SU-DHL-6 (cell line): Measurements from ENCODE around the gene RPP40.

Experiments used
- H2AFZ ChIP-seq: fragments of 200-600 bp; sonication (generic); 2 replicates; pipeline ENCODE4 v1.6.1; 2014; ENCODE audit warnings: low read depth, mild to moderate bottlenecking, moderate library complexity, mixed read lengths, antibody characterized with exemption, low read length; ENCODE audit not compliant: severe bottlenecking
- H3F3A ChIP-seq: fragments of 200-600 bp; shearing (Covaris generic); 2 replicates; pipeline ENCODE4 v1.6.0; 2016; ENCODE audit warnings: antibody characterized with exemption, mild to moderate bottlenecking; ENCODE audit not compliant: insufficient read depth
- H3K27ac ChIP-seq: fragments of 200-600 bp; sonication (generic); 2 replicates; pipeline ENCODE4 v1.5.1; 2016; ENCODE audit warnings: low read depth, mild to moderate bottlenecking, low read length, moderate library complexity, mixed read lengths
- H3K27me3 ChIP-seq: fragments of 200-600 bp; sonication (generic), shearing (Covaris generic); 2 replicates; pipeline ENCODE4 v1.6.0; 2014; ENCODE audit warnings: mild to moderate bottlenecking, low read length
- H3K36me3 ChIP-seq: fragments of 200-600 bp; sonication (generic); 2 replicates; pipeline ENCODE4 v1.6.1; 2014; ENCODE audit warnings: mild to moderate bottlenecking, low read length, mixed read lengths
- H3K4me2 ChIP-seq: fragments of 300-600, 200-600 bp; shearing (Covaris generic), sonication (generic); 2 replicates; pipeline ENCODE4 v1.6.0; 2014; ENCODE audit warnings: low read length, low read depth, mild to moderate bottlenecking; ENCODE audit not compliant: poor library complexity, severe bottlenecking
- H3K4me3 ChIP-seq: fragments of 200-600 bp; sonication (generic); 2 replicates; pipeline ENCODE4 v1.5.1; 2014; ENCODE audit warnings: antibody characterized with exemption, low read length, mild to moderate bottlenecking, mixed read lengths; ENCODE audit not compliant: insufficient read depth, poor library complexity, severe bottlenecking
- H3K79me2 ChIP-seq: fragments of 200-600 bp; sonication (generic); 2 replicates; pipeline ENCODE4 v1.6.1; 2014; ENCODE audit warnings: mild to moderate bottlenecking, low read length, moderate library complexity; ENCODE audit not compliant: insufficient read depth
- H3K9ac ChIP-seq: fragments of 200-600 bp; sonication (generic); 2 replicates; pipeline ENCODE4 v1.7.0; 2014; ENCODE audit warnings: mild to moderate bottlenecking, low read length
- H3K9me2 ChIP-seq: fragments of 200-600 bp; sonication (generic); replicated peaks from 2 replicates; pipeline ENCODE4 v1.6.1; 2014; ENCODE audit warnings: low read length; ENCODE audit not compliant: insufficient read depth
- H3K9me3 ChIP-seq: fragments of 200-600 bp; sonication (generic); 2 replicates; pipeline ENCODE4 v1.6.1; 2014; ENCODE audit warnings: low read length, mixed read lengths; ENCODE audit not compliant: insufficient read depth
- H4K20me1 ChIP-seq: fragments of 200-600 bp; sonication (generic); 2 replicates; pipeline ENCODE4 v1.6.1; 2014; ENCODE audit warnings: low read depth, mild to moderate bottlenecking, antibody characterized with exemption, low read length, moderate library complexity, mixed read lengths
- EZH2phosphoT487 ChIP-seq: fragments of 200-600 bp; sonication (generic), shearing (Covaris generic); conservative IDR thresholded peaks from 2 replicates; pipeline ENCODE4 v1.6.1; 2018; ENCODE audit warnings: mild to moderate bottlenecking, antibody characterized with exemption, low read length, moderate library complexity, mixed read lengths
- TF ChIP-seq, protein P1 (sequence below): fragments of 200-600 bp; sonication (generic); IDR thresholded peaks from one replicate; pipeline ENCODE4 v1.5.1; 2017; ENCODE audit warnings: antibody characterized with exemption, mild to moderate bottlenecking, low read length, moderate library complexity; ENCODE audit not compliant: insufficient read depth, poor library complexity, severe bottlenecking

RPP40 gene

DNA sequence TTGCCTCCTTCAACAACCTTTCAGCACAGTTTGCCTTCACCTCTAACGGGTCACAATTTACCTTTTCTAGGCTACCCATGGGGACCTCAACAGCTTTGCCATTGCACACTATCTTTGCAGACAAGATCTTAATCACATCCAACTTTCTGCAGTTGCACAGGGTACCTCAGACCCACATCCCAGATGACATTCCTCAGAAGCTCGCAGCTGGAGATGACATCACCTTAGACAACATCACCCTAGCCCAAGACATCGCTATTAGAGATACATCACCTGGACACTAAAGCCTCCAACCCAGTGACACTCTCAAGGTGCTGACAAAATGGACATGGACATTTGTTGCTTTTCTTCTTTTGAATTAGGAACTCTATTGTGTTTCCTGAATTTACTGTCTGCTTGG, 38.6 kb upstream of the RPP40 start:
- Histone ChIP-seq H3K9me3 (no peaks in the 10 kb centered on the region), H3K27me3 (no peaks in the 10 kb centered on the region), H3K4me3 (no peak overlapping the region), H3K9ac (no peak overlapping the region), H3K27ac (no peak overlapping the region), H3K9me2 (no peaks in the 10 kb centered on the region), H4K20me1 (no peaks in the 10 kb centered on the region), H3K79me2 (no peaks in the 10 kb centered on the region), H2AFZ (no peak overlapping the region), H3K4me2 (no peak overlapping the region), H3K36me3 (no peaks in the 10 kb centered on the region), H3F3A (no peaks in the 10 kb centered on the region)
- TF ChIP-seq, protein P1, sequence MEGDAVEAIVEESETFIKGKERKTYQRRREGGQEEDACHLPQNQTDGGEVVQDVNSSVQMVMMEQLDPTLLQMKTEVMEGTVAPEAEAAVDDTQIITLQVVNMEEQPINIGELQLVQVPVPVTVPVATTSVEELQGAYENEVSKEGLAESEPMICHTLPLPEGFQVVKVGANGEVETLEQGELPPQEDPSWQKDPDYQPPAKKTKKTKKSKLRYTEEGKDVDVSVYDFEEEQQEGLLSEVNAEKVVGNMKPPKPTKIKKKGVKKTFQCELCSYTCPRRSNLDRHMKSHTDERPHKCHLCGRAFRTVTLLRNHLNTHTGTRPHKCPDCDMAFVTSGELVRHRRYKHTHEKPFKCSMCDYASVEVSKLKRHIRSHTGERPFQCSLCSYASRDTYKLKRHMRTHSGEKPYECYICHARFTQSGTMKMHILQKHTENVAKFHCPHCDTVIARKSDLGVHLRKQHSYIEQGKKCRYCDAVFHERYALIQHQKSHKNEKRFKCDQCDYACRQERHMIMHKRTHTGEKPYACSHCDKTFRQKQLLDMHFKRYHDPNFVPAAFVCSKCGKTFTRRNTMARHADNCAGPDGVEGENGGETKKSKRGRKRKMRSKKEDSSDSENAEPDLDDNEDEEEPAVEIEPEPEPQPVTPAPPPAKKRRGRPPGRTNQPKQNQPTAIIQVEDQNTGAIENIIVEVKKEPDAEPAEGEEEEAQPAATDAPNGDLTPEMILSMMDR = no peak
- TF ChIP-seq EZH2phosphoT487 = no peak

DNA sequence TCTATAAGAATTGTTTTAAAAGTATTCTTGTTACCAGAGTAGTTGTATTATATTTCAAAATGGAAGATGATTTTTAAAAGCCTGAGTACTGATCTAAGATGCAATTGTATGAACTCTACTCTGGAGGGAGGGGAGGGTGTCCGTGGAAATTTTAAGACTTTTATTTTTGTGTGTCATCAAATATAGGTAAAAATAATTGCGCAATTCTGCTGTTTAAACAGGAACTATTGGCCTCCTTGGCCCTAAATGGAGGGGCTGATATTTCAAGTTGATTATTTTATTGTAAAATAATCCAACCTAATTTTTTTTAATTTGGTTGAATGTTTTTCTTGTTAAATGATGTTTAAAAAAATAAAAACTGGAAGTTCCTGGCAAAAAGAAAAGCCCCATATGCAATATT, 38.1 kb upstream of the RPP40 start:
- Histone ChIP-seq H3K27me3 (no peaks in the 10 kb centered on the region), H3K79me2 (no peaks in the 10 kb centered on the region), H2AFZ (no peak overlapping the region), H4K20me1 (no peaks in the 10 kb centered on the region), H3K36me3 (no peaks in the 10 kb centered on the region), H3K9me3 (no peaks in the 10 kb centered on the region), H3F3A (no peaks in the 10 kb centered on the region), H3K4me3 (no peak overlapping the region), H3K9ac (no peak overlapping the region), H3K4me2 (no peak overlapping the region), H3K27ac (no peak overlapping the region), H3K9me2 (no peaks in the 10 kb centered on the region)
- TF ChIP-seq, protein P1 = no peak
- no peak for TF ChIP-seq EZH2phosphoT487

GRCh38 chr6:5036269-5036668, 32.4 kb upstream of the RPP40 start:
- H2AFZ ChIP-seq = no peak overlapping the region
- H3K4me2 ChIP-seq = no peak overlapping the region
- no peak overlapping the region for H3K9ac ChIP-seq
- H3K4me3 ChIP-seq = no peak overlapping the region
- no peaks in the 10 kb centered on the region for H3K9me3 ChIP-seq
- H3K79me2 ChIP-seq = no peaks in the 10 kb centered on the region
- no peaks in the 10 kb centered on the region for H3K27me3 ChIP-seq
- TF ChIP-seq, protein P1 = no peak
- no peak for TF ChIP-seq EZH2phosphoT487
- no peak overlapping the region for H3K27ac ChIP-seq
- no peaks in the 10 kb centered on the region for H3F3A ChIP-seq
- no peaks in the 10 kb centered on the region for H3K9me2 ChIP-seq
- H3K36me3 ChIP-seq = no peaks in the 10 kb centered on the region
- H4K20me1 ChIP-seq = no peaks in the 10 kb centered on the region

DNA sequence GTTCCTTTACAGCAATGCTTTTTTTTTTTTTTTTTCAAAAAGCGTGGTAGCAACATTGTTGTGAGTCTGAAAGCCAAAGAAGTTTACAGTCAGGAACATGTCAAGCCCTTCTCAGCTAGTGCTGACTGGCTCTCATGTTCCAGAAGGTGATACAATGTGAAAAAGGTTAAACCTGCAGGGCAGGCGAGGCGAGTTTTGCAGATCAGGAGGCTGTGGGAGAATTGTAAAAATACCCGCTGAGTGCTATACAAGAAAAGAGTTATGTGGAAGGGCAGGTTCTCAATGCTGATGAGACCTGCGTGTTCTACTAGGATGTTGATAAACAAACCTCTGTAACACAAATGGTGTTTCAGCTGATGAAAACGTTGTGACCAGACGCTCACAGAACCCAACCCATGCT, 30.9 kb upstream of the RPP40 start:
- Histone ChIP-seq H3F3A (no peaks in the 10 kb centered on the region), H3K27me3 (no peaks in the 10 kb centered on the region), H3K4me3 (no peak overlapping the region), H4K20me1 (no peaks in the 10 kb centered on the region), H3K79me2 (no peaks in the 10 kb centered on the region), H3K4me2 (no peak overlapping the region), H2AFZ (no peak overlapping the region), H3K9me2 (no peaks in the 10 kb centered on the region), H3K27ac (no peak overlapping the region), H3K36me3 (no peaks in the 10 kb centered on the region), H3K9ac (no peak overlapping the region), H3K9me3 (no peaks in the 10 kb centered on the region)
- TF ChIP-seq EZH2phosphoT487 = no peak
- TF ChIP-seq, protein P1 = no peak
